ENCODE results near the gene ERBB2. TPM values are rescaled to one million over a fixed set of nuclear protein-coding genes. Genes with fewer than 3 reads are reported as not detected.
A peak's percentile ranks its signal among the peaks of the same experiment; 100 is the strongest.

The ERBB2 gene
- total RNA-seq, 1 donor from 2014 or later = 75.2 TPM

GRCh38 chr17:39667945-39668924 lies 31.6 kb upstream of the ERBB2 start, which contains the start of gene PNMT:
Gene PNMT, plus strand, starts transcription at chr17:39668453. Its CDS starts 23 bp downstream, at chr17:39668476.
- Mint-ChIP-seq H3K27me3 (ENCODE audit: insufficient read depth, low read depth) (peaks cover 27% of the 10 kb centered on the region), H3K36me3 (peaks cover 2% of the 10 kb centered on the region), H3K27ac (no peak within 1 kb of the TSS), H3K4me1 (peaks cover 13% of the 10 kb centered on the region), H3K4me3 (peak within 1 kb of the TSS; percentile 68), H3K9me3 (no peaks in the 10 kb centered on the region)
- Histone ChIP-seq H3K27ac (no peak within 1 kb of the TSS), H3K9ac (no peak within 1 kb of the TSS), H2AFZ (replicated peaks) (peak within 1 kb of the TSS; percentile 83), H3F3A (ENCODE audit: low read depth) (peaks cover 22% of the 10 kb centered on the region), H3K9me3 (ENCODE audit: low read depth) (no peaks in the 10 kb centered on the region), H3K27me3 (peaks cover 68% of the 10 kb centered on the region), H3K4me1 (peaks cover 29% of the 10 kb centered on the region), H3K4me2 (peak within 1 kb of the TSS; percentile 96), H3K4me3 (peak within 1 kb of the TSS; percentile 53), H4K20me1 (ENCODE audit: low read depth) (peaks cover 30% of the 10 kb centered on the region), H3K36me3 (no peaks in the 10 kb centered on the region), H3K79me2 (ENCODE audit: low read depth) (no peaks in the 10 kb centered on the region)
- TF ChIP-seq EZH2 (IDR thresholded peaks at IDR 0.05) (peak; percentile 77), EZH2phosphoT487 (IDR thresholded peaks at IDR 0.05) (peak; percentile 50), CTCF (IDR thresholded peaks at IDR 0.05) (peak; percentile 73)
- peak; percentile 92 for DNase-seq (ENCODE audit: low spot score)

GRCh38 chr17:39669897-39670735 lies 29.7 kb upstream of the ERBB2 start:
- Histone ChIP-seq H3K4me1 (peaks cover 19% of the 10 kb centered on the region), H3F3A (ENCODE audit: low read depth) (peaks cover 17% of the 10 kb centered on the region), H3K36me3 (no peaks in the 10 kb centered on the region), H3K4me3 (no peak overlapping the region), H3K9me3 (ENCODE audit: low read depth) (no peaks in the 10 kb centered on the region), H3K4me2 (no peak overlapping the region), H3K9ac (no peak overlapping the region), H4K20me1 (ENCODE audit: low read depth) (peaks cover 14% of the 10 kb centered on the region), H3K27ac (no peak overlapping the region), H3K79me2 (ENCODE audit: low read depth) (no peaks in the 10 kb centered on the region), H2AFZ (replicated peaks) (no peak overlapping the region), H3K27me3 (peaks cover 65% of the 10 kb centered on the region)
- TF ChIP-seq EZH2 (IDR thresholded peaks at IDR 0.05) (no peak), EZH2phosphoT487 (IDR thresholded peaks at IDR 0.05) (no peak), CTCF (IDR thresholded peaks at IDR 0.05) (no peak)
- Mint-ChIP-seq H3K4me1 (peaks cover 9% of the 10 kb centered on the region), H3K4me3 (no peak overlapping the region), H3K36me3 (no peaks in the 10 kb centered on the region), H3K9me3 (no peaks in the 10 kb centered on the region), H3K27ac (no peak overlapping the region), H3K27me3 (ENCODE audit: insufficient read depth, low read depth) (peaks cover 27% of the 10 kb centered on the region)
- no peak for DNase-seq (ENCODE audit: low spot score)

GRCh38 chr17:39670746-39671145 lies 29.1 kb upstream of the ERBB2 start:
- no peak overlapping the region for H3K4me3 Mint-ChIP-seq
- Histone ChIP-seq H3K27me3 (peaks cover 59% of the 10 kb centered on the region), H3K27ac (no peak overlapping the region), H3K36me3 (no peaks in the 10 kb centered on the region), H3K9me3 (ENCODE audit: low read depth) (no peaks in the 10 kb centered on the region), H4K20me1 (ENCODE audit: low read depth) (peaks cover 8% of the 10 kb centered on the region), H3K4me3 (no peak overlapping the region), H2AFZ (replicated peaks) (no peak overlapping the region), H3K9ac (no peak overlapping the region), H3F3A (ENCODE audit: low read depth) (peaks cover 17% of the 10 kb centered on the region), H3K4me2 (no peak overlapping the region), H3K79me2 (ENCODE audit: low read depth) (no peaks in the 10 kb centered on the region), H3K4me1 (peaks cover 17% of the 10 kb centered on the region)
- H3K27me3 Mint-ChIP-seq (ENCODE audit: insufficient read depth, low read depth) = peaks cover 27% of the 10 kb centered on the region
- H3K36me3 Mint-ChIP-seq = no peaks in the 10 kb centered on the region
- H3K4me1 Mint-ChIP-seq = peaks cover 11% of the 10 kb centered on the region
- no peak for DNase-seq (ENCODE audit: low spot score)
- H3K27ac Mint-ChIP-seq = no peak overlapping the region
- no peaks in the 10 kb centered on the region for H3K9me3 Mint-ChIP-seq
- TF ChIP-seq CTCF (IDR thresholded peaks at IDR 0.05) (no peak), EZH2 (IDR thresholded peaks at IDR 0.05) (no peak), EZH2phosphoT487 (IDR thresholded peaks at IDR 0.05) (no peak)

All from neural progenitor cell (in vitro differentiated cells).